GM10248 (cell line): Measurements from ENCODE around the gene ACY1.

Source experiments
- CTCF ChIA-PET: fragments of 300-600 bp; sonication (Branson Sonifier 250); formaldehyde crosslinking; extraction: SDS; loops from one replicate; lab custom pipeline; 2021; ENCODE audit warnings: antibody characterized with exemption; lab: Yijun Ruan, JAX
- POLR2A ChIA-PET: fragments of 350-650 bp; sonication (Branson Sonifier 250); formaldehyde crosslinking; extraction: SDS; loops from one replicate; lab custom pipeline; 2020; ENCODE audit warnings: antibody characterized with exemption; lab: Yijun Ruan, JAX
- DNase-seq: peaks from one replicate; pipeline ENCODE4 v3.0.0; 2012; ENCODE audit errors: extremely low spot score
- TF ChIP-seq, protein P1 (sequence below): IDR thresholded peaks from 2 replicates; pipeline ENCODE4 v1.5.1; 2012; ENCODE audit warnings: mild to moderate bottlenecking, low read depth; ENCODE audit errors: extremely low read depth, missing control alignments, control extremely low read depth

ACY1 gene

DNA sequence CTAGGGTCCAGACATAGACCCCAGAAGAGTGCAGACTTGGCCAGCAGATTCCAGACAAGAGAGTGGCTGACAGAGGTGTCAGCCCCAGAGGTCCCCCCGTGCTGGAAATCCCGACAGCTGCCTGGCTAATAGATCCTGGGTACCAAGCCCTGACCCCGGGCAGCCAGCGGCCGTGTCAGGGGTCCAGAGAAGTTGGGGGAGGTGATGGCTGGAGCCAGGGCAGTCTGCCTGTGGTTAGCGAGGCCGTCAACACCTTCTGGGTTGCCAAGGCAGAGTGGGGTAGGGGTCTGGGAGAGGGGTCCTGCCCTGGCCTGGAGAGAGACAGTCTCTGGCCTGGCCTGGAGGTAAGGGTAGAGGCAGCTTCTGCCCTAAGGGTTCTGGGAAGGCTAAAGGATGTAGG is 37.5 kb downstream of the ACY1 start:
- CTCF ChIA-PET, result interaction anchor here (1.0 to 2.7 kb wide), 5 partner anchors 9 to 103 kb away, joined by 3 to 10 read pairs (median 4); partner anchors contain the start of gene RRP9
- TF ChIP-seq, protein P1, sequence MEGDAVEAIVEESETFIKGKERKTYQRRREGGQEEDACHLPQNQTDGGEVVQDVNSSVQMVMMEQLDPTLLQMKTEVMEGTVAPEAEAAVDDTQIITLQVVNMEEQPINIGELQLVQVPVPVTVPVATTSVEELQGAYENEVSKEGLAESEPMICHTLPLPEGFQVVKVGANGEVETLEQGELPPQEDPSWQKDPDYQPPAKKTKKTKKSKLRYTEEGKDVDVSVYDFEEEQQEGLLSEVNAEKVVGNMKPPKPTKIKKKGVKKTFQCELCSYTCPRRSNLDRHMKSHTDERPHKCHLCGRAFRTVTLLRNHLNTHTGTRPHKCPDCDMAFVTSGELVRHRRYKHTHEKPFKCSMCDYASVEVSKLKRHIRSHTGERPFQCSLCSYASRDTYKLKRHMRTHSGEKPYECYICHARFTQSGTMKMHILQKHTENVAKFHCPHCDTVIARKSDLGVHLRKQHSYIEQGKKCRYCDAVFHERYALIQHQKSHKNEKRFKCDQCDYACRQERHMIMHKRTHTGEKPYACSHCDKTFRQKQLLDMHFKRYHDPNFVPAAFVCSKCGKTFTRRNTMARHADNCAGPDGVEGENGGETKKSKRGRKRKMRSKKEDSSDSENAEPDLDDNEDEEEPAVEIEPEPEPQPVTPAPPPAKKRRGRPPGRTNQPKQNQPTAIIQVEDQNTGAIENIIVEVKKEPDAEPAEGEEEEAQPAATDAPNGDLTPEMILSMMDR, result no peak
- no peak for DNase-seq
- POLR2A ChIA-PET, result no interaction called here

- DNase-seq, result no peak
- ChIA-PET POLR2A (no interaction called here), CTCF (interaction anchor here (1.0 to 2.7 kb wide), 6 partner anchors 10 to 204 kb away, joined by 3 to 10 read pairs (median 4); partner anchors contain the start of genes RRP9 and TLR9)
- TF ChIP-seq, protein P1, result no peak
Observed at GRCh38 chr3:52021489-52022268, 38.3 kb downstream of the ACY1 start.

GRCh38 chr3:52022323-52023100 is 39.2 kb downstream of the ACY1 start:
- TF ChIP-seq, protein P1, result no peak
- ChIA-PET CTCF (interaction anchor here (1.0 to 2.7 kb wide), 8 partner anchors 9 to 203 kb away, joined by 3 to 12 read pairs (median 6); partner anchors contain the start of gene TLR9), POLR2A (no interaction called here)
- DNase-seq, result no peak

DNA sequence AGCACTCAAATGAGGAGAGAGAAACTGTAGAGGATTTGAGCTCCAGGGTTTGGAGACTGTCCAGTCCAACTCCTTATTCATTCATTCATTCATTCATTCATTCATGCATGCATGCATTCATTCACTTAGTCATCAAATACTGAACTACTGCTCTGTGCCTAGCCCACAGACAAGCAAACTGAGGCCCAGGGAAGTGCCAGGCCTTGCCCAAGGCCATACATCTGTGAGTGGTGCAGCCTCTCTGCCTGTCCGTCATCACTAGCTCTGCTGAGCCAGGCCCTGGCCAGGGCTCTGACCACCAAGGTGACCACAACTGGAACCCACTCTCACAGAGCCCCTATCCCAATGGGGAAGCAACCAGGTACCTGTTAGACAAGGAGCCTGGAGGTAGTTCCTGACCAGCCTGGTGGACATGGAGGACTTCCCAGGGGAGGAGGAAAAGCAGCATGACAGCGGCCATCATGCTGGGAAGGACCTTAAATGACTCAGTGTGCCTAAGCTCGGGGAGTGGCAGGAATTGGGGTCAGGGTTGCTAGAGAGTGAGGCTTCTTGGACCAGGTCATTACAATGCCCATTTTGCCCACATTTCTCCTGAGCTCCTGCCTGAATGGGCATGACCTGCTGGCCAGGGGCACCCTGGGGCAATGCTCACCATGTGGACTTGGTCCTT is 39.9 kb downstream of the ACY1 start:
- TF ChIP-seq, protein P1, result no peak
- POLR2A ChIA-PET, result no interaction called here
- DNase-seq, result no peak
- CTCF ChIA-PET, result interaction anchor here (1.0 to 2.2 kb wide), 7 partner anchors 10 to 202 kb away, joined by 3 to 12 read pairs (median 5); partner anchors contain the start of gene TLR9

DNA sequence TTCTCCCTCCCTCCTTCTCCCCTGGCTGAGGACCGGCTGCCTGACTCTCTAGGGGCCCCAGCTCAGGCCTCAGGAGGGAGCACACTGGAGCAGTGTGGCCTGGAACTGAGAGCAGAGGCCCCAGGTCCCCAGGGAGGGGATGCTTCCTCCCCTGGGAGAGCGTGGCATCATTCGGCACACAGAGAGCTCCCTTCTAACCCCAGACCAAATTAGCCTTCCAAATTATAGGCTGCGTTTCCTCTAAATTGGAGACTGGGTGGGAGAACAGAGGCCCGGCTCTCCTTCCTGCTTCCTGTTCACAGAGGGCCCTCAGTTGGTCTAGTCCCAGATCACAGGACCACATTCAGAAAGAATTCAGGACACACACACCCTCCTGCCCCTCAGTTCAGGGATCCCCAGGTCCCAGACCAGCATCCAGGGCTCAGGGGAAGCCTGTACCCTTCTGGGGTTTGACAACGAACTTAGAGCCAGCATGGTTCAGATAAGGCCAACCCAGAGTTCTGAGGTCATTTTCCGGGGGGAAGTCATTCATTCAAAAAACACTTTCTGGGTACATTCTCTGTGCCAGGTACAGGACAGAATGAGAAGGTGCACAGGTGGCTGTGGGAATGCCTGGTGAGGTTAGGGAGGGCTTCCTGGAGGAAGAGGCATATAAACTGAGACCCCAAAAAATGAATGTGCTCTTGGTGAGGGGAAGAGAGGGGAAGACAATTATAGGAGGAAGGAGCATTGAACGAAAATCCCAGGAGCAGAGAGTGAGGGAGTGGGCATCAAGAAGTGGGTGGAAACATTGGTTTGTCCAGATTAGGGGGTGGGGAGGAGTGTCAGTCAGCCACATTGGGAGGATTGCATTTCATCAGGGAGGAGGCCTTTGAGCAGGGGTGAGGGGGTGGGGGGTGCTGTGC is 40.8 kb downstream of the ACY1 start:
- POLR2A ChIA-PET, result no interaction called here
- DNase-seq, result peak; percentile 70
- TF ChIP-seq, protein P1, result no peak
- CTCF ChIA-PET, result interaction anchor here (1.0 to 2.2 kb wide), 5 partner anchors 9 to 98 kb away, joined by 3 to 12 read pairs (median 6); no protein-coding TSS in a partner anchor
